HepG2 (cell line): Measurements from ENCODE around the gene PXMP2. TPM values are rescaled to one million over a fixed set of nuclear protein-coding genes. Genes with fewer than 3 reads are reported as not detected.

ENCODE experiments used
- ATRX ChIP-seq: sonication (generic); formaldehyde crosslinking; IDR thresholded peaks from 2 replicates; pipeline ENCODE4 v1.4.0; 2020; ENCODE audit warnings: missing genetic modification reagents, borderline replicate concordance
- CAMTA2 ChIP-seq: sonication (generic); formaldehyde crosslinking; IDR thresholded peaks from 2 replicates; pipeline ENCODE4 v1.4.0; 2020; ENCODE audit warnings: mild to moderate bottlenecking, missing genetic modification reagents, borderline replicate concordance
- KMT2A ChIP-seq: sonication (generic); formaldehyde crosslinking; IDR thresholded peaks from 2 replicates; pipeline ENCODE4 v1.4.0; 2020; ENCODE audit warnings: missing genetic modification reagents
- NBN ChIP-seq: fragments of 450-650 bp; conservative IDR thresholded peaks from 2 replicates; pipeline ENCODE4 v1.6.1; 2017
- RARG ChIP-seq: sonication (generic); formaldehyde crosslinking; IDR thresholded peaks from 2 replicates; pipeline ENCODE4 v1.4.0; 2020; ENCODE audit warnings: low read depth, mild to moderate bottlenecking, missing genetic modification reagents
- SKI ChIP-seq: fragments of 450-650 bp; IDR thresholded peaks from one replicate; pipeline ENCODE4 v1.6.1; 2018; ENCODE audit warnings: mild to moderate bottlenecking; ENCODE audit not compliant: partially characterized antibody
- SRSF4 ChIP-seq: fragments of 200-400 bp; formaldehyde crosslinking; IDR thresholded peaks from one replicate; pipeline ENCODE4 v1.6.1; 2018; ENCODE audit warnings: mild to moderate bottlenecking, low read depth, low read length, moderate library complexity; ENCODE audit not compliant: poor library complexity, severe bottlenecking
- TARDBP ChIP-seq: sonication (generic); formaldehyde crosslinking; IDR thresholded peaks from 2 replicates; pipeline ENCODE4 v1.8.0; 2022; ENCODE audit warnings: mild to moderate bottlenecking, missing genetic modification reagents
- ZMAT3 ChIP-seq: sonication (generic); formaldehyde crosslinking; conservative IDR thresholded peaks from 2 replicates; pipeline ENCODE4 v1.7.0; 2021; ENCODE audit warnings: missing genetic modification reagents
- ZNF225 ChIP-seq: sonication (generic); formaldehyde crosslinking; IDR thresholded peaks from 2 replicates; pipeline ENCODE4 v1.4.0; 2020; ENCODE audit warnings: mild to moderate bottlenecking, missing genetic modification reagents
- ZNF296 ChIP-seq: sonication (generic); formaldehyde crosslinking; conservative IDR thresholded peaks from 2 replicates; pipeline ENCODE4 v1.5.0; 2020; ENCODE audit warnings: mild to moderate bottlenecking, missing genetic modification reagents
- ZNF652 ChIP-seq: IDR thresholded peaks from 2 replicates; pipeline ENCODE4 v1.6.1; 2016; ENCODE audit warnings: low read depth, borderline replicate concordance
- ZNF749 ChIP-seq: sonication (generic); formaldehyde crosslinking; IDR thresholded peaks from 2 replicates; pipeline ENCODE4 v1.8.0; 2022; ENCODE audit warnings: mild to moderate bottlenecking, missing genetic modification reagents, moderate library complexity, borderline replicate concordance
- ZNF782 ChIP-seq: sonication (generic); formaldehyde crosslinking; IDR thresholded peaks from 2 replicates; pipeline ENCODE4 v1.4.0; 2020; ENCODE audit warnings: missing genetic modification reagents, mild to moderate bottlenecking, borderline replicate concordance
- polyA plus RNA-seq, 8 experiments: library from polyadenylated mRNA; depleted of rRNA in 3 of 8; stranded (reverse) in 7 of 8; unstranded in 1 of 8; fragments of >200 nt; fragmentation: Illumina TruSeq in 4 of 8; extraction: Trizol in 4 of 8; gene quantifications; 2 replicates each; pipeline versions ENCODE4 v1.2.1 to v1.2.3, GENCODE V29; 2011 to 2016; ENCODE audit warnings: low read depth in 4 of 8, missing spikeins in 1 of 8, mixed read lengths in 1 of 8; ENCODE audit not compliant: insufficient read depth in 1 of 8
- total RNA-seq, 5 experiments: library from RNA; depleted of rRNA; stranded (reverse); fragments of >200 nt; fragmentation: Illumina TruSeq; extraction: Trizol; gene quantifications; 2 replicates each; pipeline ENCODE4 v1.2.3, GENCODE V29; 2016; ENCODE audit warnings: low read depth in 1 of 5
- TF ChIP-seq, protein P1 (sequence below): sonication (generic); formaldehyde crosslinking; IDR thresholded peaks from 2 replicates; pipeline ENCODE4 v1.5.0; 2020; ENCODE audit warnings: missing genetic modification reagents
- TF ChIP-seq, protein P2 (sequence below): sonication (generic); formaldehyde crosslinking; IDR thresholded peaks from 2 replicates; pipeline ENCODE4 v1.4.0; 2020; ENCODE audit warnings: missing genetic modification reagents, borderline replicate concordance
- TF ChIP-seq, protein P3 (sequence below): sonication (generic); formaldehyde crosslinking; IDR thresholded peaks from 2 replicates; pipeline ENCODE4 v1.4.0; 2020; ENCODE audit warnings: mild to moderate bottlenecking, low read depth, missing genetic modification reagents
- TF ChIP-seq, protein P4 (sequence below): sonication (generic); formaldehyde crosslinking; IDR thresholded peaks from 2 replicates; pipeline ENCODE4 v1.5.0; 2020; ENCODE audit warnings: missing genetic modification reagents, mild to moderate bottlenecking, borderline replicate concordance
- TF ChIP-seq, protein P5 (sequence below): IDR thresholded peaks from 2 replicates; pipeline ENCODE4 v1.6.1; 2016; ENCODE audit warnings: missing biosample characterization, missing genetic modification reagents, low read depth
- TF ChIP-seq, protein P6 (sequence below): fragments of 450-650 bp; IDR thresholded peaks from 2 replicates; pipeline ENCODE4 v1.6.1; 2016

Gene PXMP2
- total and polyA plus RNA-seq, 2 of the 13 experiments (the other 11 are each of a cell fraction or from before 2014, with no cell fraction given) = 25.5 to 42.9 TPM

DNA sequence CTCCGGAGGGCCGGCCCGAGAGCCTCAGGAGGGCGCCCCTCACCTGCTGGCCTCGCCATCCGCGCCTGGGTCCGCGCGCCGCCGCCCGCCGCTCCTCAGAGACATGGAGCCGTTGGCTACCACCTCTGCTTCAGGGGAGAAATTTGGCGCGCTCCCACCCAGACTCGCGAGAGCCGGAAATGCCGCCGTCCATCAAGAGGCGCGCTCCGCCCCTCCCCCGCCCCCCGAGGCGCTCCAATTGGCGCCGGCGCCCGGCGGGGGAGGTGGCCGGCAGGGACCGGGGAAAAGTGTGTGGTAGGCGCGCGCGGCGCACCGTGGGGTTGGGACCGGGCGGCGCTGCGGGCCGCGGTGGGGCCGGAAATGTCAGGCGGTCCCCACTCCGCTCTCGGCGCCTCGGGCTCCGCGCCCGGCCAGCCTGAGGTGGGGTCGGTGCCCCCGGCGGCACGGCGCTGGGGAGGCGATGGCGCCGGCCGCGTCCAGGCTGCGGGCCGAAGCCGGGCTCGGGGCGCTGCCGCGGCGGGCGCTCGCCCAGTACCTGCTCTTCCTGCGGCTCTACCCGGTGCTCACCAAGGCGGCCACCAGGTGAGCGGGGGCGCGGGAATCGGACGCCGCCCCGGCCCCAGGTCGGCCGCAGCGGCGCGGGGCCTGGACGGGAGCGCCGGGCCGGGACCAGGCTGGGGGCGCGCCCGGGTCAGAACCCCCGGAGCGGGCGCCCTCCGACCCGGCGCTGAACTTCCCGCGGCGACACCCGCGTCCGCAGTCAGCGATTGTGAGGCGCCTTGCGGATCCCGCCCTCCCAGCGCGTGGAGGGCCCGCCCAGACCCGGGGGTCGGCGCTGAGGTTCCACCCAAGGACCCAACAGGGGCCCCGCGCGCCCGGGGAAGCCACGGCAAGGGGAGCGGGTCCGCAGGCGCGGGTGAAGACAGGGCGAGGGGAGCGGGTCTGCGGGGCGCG is at the start of gene PXMP2, which contains the start of gene POLE (continued):
- TF ChIP-seq, protein P1, sequence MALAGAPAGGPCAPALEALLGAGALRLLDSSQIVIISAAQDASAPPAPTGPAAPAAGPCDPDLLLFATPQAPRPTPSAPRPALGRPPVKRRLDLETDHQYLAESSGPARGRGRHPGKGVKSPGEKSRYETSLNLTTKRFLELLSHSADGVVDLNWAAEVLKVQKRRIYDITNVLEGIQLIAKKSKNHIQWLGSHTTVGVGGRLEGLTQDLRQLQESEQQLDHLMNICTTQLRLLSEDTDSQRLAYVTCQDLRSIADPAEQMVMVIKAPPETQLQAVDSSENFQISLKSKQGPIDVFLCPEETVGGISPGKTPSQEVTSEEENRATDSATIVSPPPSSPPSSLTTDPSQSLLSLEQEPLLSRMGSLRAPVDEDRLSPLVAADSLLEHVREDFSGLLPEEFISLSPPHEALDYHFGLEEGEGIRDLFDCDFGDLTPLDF (CRISPR knock-in tag) = peak; percentile 95
- TF ChIP-seq, protein P2, sequence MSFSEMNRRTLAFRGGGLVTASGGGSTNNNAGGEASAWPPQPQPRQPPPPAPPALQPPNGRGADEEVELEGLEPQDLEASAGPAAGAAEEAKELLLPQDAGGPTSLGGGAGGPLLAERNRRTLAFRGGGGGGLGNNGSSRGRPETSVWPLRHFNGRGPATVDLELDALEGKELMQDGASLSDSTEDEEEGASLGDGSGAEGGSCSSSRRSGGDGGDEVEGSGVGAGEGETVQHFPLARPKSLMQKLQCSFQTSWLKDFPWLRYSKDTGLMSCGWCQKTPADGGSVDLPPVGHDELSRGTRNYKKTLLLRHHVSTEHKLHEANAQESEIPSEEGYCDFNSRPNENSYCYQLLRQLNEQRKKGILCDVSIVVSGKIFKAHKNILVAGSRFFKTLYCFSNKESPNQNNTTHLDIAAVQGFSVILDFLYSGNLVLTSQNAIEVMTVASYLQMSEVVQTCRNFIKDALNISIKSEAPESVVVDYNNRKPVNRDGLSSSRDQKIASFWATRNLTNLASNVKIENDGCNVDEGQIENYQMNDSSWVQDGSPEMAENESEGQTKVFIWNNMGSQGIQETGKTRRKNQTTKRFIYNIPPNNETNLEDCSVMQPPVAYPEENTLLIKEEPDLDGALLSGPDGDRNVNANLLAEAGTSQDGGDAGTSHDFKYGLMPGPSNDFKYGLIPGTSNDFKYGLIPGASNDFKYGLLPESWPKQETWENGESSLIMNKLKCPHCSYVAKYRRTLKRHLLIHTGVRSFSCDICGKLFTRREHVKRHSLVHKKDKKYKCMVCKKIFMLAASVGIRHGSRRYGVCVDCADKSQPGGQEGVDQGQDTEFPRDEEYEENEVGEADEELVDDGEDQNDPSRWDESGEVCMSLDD (CRISPR knock-in tag) = no peak
- TF ChIP-seq NBN = no peak
- TF ChIP-seq ZMAT3 (CRISPR knock-in tag) = 0 out of 2 replicates have a peak, but pooled peaks have one; percentile 59
- TF ChIP-seq SKI = peak; percentile 83
- no peak for TF ChIP-seq SRSF4
- TF ChIP-seq ZNF296 (CRISPR knock-in tag) = no peak
- no peak for TF ChIP-seq CAMTA2 (CRISPR knock-in tag)
- TF ChIP-seq, protein P3, sequence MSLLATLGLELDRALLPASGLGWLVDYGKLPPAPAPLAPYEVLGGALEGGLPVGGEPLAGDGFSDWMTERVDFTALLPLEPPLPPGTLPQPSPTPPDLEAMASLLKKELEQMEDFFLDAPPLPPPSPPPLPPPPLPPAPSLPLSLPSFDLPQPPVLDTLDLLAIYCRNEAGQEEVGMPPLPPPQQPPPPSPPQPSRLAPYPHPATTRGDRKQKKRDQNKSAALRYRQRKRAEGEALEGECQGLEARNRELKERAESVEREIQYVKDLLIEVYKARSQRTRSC (CRISPR knock-in tag) = 0 out of 2 replicates have a peak, but pooled peaks have one; percentile 42
- TF ChIP-seq KMT2A = peak; percentile 73
- TF ChIP-seq ATRX (CRISPR knock-in tag) = no peak
- peak; percentile 64; the same call in 1 of the 2 replicates for TF ChIP-seq ZNF749 (CRISPR knock-in tag)
- TF ChIP-seq ZNF652 (CRISPR knock-in tag) = no peak
- TF ChIP-seq, protein P4, sequence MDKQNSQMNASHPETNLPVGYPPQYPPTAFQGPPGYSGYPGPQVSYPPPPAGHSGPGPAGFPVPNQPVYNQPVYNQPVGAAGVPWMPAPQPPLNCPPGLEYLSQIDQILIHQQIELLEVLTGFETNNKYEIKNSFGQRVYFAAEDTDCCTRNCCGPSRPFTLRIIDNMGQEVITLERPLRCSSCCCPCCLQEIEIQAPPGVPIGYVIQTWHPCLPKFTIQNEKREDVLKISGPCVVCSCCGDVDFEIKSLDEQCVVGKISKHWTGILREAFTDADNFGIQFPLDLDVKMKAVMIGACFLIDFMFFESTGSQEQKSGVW (CRISPR knock-in tag) = no peak
- TF ChIP-seq, protein P5, sequence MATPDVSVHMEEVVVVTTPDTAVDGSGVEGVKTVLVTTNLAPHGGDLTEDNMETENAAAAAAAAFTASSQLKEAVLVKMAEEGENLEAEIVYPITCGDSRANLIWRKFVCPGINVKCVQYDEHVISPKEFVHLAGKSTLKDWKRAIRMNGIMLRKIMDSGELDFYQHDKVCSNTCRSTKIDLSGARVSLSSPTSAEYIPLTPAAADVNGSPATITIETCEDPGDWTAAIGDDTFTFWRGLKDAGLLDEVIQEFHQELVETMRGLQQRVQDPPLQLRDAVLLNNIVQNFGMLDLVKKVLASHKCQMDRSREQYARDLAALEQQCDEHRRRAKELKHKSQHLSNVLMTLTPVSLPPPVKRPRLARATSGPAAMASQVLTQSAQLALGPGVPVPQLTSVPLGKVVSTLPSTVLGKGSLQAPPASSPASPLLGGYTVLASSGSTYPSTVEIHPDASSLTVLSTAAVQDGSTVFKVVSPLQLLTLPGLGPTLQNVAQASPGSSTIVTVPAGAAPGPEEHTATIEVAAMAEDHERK (CRISPR knock-in tag) = no peak
- TF ChIP-seq RARG (CRISPR knock-in tag) = no peak
- TF ChIP-seq ZNF782 (CRISPR knock-in tag) = no peak
- no peak for TF ChIP-seq TARDBP (CRISPR knock-in tag)
- TF ChIP-seq ZNF225 (CRISPR knock-in tag) = no peak
- TF ChIP-seq, protein P6, sequence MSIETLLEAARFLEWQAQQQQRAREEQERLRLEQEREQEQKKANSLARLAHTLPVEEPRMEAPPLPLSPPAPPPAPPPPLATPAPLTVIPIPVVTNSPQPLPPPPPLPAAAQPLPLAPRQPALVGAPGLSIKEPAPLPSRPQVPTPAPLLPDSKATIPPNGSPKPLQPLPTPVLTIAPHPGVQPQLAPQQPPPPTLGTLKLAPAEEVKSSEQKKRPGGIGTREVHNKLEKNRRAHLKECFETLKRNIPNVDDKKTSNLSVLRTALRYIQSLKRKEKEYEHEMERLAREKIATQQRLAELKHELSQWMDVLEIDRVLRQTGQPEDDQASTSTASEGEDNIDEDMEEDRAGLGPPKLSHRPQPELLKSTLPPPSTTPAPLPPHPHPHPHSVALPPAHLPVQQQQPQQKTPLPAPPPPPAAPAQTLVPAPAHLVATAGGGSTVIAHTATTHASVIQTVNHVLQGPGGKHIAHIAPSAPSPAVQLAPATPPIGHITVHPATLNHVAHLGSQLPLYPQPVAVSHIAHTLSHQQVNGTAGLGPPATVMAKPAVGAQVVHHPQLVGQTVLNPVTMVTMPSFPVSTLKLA = no peak
